GM19467 (cell line): ENCODE results near the gene SFXN2.
"Not testable (repeated sequence)": the region's sequence is repeated elsewhere in the genome, so short reads cannot be mapped to it uniquely, and the experiment has no call there.

Source experiments
- ATAC-seq: cut with Tn5 transposase; IDR thresholded peaks from one replicate; pipeline ENCODE4 v1.9.1; 2021; ENCODE audit warnings: mild to moderate bottlenecking, moderate library complexity; ENCODE audit not compliant: unreplicated experiment

SFXN2 gene

GRCh38 chr10:102752266-102752930 lies 38.0 kb downstream of the SFXN2 start:
- ATAC-seq = no peak

- ATAC-seq = no peak
Observed at GRCh38 chr10:102752934-102753664, 38.7 kb downstream of the SFXN2 start.

DNA sequence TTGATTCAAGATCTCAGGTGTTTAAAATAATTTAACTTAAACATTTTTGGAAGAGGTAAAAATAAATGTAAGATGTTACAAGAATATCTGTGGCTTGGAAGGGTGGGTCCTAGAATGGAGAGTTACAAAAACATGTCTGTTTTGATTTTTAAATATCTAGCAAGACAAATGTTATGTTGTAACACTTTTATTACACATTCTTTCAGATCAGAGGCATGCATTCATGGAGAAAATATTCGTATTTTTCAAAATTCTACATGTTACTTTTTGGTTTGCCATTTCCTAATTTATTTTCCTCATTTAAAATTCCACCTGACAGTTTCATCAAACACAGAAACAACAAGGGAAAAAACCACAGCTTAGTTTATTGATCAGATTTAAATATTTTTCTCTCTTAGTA lies 39.3 kb downstream of the SFXN2 start:
- ATAC-seq = no peak

DNA sequence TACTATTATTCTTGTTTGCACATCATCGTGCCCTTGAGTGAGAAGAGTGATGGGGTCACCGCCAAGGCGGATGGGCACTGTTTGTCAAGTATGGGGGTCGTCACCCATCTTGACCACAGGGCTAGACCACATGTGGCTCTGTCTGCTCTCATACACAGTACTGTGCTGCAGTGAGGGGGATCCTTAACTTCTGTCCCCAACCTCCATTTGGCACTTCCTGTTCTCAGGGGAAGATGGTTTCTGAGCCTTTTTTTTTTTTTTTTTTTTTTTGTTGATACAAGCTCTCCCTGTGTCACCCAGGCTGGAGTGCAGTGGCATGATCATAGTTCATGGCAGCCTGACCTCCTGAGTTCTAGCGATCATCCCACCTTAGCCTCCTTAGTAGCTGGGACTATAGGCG lies 42.9 kb downstream of the SFXN2 start:
- no peak for ATAC-seq

GRCh38 chr10:102758240-102758932 lies 44.0 kb downstream of the SFXN2 start:
- no peak for ATAC-seq

GRCh38 chr10:102758933-102759262 lies 44.5 kb downstream of the SFXN2 start:
- not testable (repeated sequence) for ATAC-seq

DNA sequence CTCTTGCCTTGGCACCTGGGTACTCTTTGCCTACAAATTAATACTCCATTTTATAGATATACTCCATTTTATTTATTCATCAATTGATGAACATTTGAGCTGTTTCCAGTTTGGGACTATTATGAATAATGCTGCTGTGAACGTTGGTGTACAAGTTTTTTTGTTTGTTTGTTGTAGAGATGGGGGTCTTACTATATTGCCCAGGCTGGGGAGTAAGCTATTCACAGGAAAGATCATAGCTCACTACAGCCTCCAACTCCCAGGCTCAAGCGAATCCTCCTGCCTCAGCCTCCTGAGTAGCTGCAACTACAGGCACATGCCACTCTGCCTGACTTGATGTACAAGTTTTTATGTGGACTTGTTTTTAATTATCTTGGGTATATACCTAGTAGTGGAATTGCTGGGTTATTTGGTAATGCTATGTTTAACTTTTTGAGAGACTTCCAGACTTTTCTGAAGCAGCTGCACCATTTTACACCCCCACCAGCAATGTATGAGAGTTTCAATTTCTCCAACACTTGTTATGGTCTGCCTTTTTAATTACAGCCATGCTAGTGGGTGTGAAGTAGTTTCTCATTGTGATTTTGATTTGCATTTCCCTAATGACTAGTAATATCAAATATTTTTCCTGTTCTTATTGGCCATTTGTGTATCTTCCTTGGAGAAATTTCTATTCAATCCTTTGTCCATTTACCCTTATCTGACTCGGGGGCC lies 45.2 kb downstream of the SFXN2 start:
- ATAC-seq = no peak

- ATAC-seq = no peak
Observed at GRCh38 chr10:102761981-102762380, 47.5 kb downstream of the SFXN2 start.

DNA sequence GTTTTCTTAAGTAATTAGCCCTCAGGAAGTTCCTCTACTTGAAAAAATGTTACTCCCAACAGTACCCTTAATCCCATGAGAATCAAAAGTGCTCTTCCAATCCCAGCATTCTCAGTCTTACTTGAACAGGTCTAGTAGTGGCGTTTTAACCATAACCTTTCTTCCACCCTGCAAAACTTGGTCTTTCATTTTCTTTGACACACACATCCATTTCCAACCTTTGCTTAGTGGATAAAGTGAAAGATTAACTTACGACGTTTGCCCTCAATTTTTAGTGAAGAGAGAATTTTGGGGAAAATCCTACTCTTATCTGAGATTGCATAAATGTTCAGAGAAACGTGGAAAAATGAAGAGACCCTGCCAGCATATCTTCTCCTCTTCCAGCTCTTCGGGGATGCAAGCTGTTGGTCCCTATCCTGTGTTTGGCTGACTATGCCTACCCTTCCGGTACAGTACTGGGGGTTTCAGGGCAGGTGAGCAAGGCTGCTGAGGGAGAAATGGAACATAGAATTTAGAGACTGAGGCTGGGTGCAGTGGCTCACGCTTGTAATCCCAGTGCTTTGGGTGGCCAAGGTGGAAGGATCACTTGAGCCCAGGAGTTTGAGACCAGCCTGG lies 48.1 kb downstream of the SFXN2 start:
- ATAC-seq = no peak

DNA sequence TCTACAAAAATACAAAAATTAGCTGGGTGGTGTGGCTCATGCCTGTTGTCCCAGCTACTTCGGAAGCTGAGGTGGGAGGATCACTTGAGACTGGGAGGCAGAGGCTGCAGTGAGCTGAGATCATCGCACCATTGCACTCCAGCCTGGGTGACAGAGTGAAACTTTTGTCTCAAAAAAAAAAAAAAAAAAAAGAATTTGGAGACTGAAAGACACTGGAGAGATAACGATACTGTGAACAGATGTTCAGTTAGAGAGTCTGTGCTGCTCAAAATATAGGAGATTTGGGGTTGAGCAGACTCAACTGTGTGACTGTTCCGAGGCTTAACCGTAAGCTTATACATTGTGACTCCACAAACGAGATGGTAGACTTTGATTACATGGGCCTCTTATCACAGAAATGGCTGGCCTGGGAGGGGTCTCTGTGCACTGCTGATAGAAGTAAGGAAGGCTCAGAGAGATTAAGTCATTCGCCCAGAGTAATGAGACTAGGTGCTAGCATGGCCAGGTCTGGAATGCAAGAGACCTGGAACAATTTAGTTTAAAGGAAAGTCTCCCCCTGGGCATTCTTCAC lies 48.7 kb downstream of the SFXN2 start:
- ATAC-seq = no peak

- ATAC-seq = no peak
Observed at GRCh38 chr10:102764470-102765161, 50.2 kb downstream of the SFXN2 start.

GRCh38 chr10:102765336-102765735 lies 50.9 kb downstream of the SFXN2 start:
- ATAC-seq = no peak

- ATAC-seq = no peak
Observed at GRCh38 chr10:102767428-102768160, 53.2 kb downstream of the SFXN2 start.

- ATAC-seq = no peak
Observed at GRCh38 chr10:102769375-102770107, 55.1 kb downstream of the SFXN2 start.

GRCh38 chr10:102770108-102770482 lies 55.7 kb downstream of the SFXN2 start:
- ATAC-seq = no peak

DNA sequence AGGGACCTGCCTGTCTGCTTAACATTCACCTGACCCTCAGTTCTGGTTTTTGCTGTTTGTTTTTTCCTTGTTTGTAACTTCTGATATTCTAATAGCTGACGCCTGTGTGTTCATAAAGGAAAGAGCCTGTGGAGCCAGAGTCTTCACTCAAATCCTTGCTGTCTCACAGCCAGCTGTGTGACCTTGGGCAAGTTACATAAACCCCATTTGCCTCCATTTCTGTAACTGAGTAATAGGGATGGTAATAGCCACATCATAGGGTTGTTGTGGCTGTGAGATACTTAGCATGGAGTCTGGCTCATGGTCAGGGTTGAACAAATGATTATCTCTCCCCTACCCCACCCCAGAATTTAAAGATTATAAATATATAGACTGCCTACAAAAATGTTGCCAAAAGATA lies 56.4 kb downstream of the SFXN2 start:
- ATAC-seq = no peak

DNA sequence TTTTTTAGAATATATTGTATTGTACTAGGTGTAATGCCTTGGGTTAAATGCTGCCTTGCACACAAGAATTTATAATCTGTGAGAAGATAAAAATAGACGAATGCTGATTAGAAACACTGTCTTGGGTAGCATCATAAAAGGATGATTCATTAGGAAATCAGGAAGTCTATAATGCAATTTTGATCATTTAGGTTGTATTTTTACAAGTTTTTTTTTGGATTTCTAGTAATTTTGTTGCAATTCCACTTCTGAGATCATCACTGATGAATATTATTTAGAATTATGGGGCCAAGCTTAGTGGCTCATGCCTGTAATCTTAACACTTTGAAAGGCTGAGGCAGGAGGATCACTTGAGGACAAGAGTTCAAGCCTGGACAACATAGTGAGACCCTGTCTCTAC lies 58.9 kb downstream of the SFXN2 start:
- no peak for ATAC-seq

DNA sequence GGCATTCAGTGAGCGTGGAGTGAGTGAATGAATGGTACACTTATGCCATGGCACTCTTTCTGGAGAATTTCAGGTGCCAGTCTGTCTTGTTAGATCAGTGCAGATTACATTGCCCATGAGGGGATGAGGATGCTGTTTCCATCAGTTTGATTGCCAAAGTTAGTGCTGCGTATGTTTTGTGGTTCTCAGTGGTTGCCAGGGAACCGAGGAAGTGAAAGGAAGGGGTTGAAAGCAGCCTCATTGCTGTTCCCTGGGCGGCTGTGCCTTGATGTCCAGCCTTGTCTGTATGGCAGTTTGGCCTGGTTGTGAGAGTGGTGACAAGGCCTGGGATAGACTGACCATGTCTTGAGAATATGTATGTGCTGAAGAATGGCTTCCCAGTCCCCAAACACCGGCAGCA lies 59.5 kb downstream of the SFXN2 start:
- no peak for ATAC-seq
